ENCODE results near the gene CAMSAP1.

The CAMSAP1 gene

DNA sequence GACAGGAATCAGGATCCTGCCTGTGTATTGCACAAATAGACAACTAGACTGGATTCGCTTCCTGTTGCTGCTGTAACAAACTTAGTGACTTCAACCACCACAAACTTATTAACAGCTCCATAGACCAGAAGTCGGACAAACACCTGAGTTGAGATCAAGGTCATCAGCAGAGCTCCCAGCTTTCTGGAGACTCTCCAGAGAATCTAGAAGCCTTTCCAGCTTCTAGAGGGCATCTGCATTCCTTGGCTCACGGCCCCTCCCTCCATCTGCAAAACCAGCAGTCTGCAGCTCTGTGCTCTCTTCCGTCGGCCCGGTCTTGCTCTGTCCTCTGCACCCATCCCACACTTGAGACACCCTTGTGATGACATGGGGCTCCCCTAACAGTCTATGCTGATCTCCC is 106.3 kb downstream of the CAMSAP1 start:
- TF ChIP-seq ZFX (IDR thresholded peaks at IDR 0.05), result no peak
- TF ChIP-seq, protein P1, sequence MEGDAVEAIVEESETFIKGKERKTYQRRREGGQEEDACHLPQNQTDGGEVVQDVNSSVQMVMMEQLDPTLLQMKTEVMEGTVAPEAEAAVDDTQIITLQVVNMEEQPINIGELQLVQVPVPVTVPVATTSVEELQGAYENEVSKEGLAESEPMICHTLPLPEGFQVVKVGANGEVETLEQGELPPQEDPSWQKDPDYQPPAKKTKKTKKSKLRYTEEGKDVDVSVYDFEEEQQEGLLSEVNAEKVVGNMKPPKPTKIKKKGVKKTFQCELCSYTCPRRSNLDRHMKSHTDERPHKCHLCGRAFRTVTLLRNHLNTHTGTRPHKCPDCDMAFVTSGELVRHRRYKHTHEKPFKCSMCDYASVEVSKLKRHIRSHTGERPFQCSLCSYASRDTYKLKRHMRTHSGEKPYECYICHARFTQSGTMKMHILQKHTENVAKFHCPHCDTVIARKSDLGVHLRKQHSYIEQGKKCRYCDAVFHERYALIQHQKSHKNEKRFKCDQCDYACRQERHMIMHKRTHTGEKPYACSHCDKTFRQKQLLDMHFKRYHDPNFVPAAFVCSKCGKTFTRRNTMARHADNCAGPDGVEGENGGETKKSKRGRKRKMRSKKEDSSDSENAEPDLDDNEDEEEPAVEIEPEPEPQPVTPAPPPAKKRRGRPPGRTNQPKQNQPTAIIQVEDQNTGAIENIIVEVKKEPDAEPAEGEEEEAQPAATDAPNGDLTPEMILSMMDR (conservative IDR thresholded peaks at IDR 0.05), result no peak

DNA sequence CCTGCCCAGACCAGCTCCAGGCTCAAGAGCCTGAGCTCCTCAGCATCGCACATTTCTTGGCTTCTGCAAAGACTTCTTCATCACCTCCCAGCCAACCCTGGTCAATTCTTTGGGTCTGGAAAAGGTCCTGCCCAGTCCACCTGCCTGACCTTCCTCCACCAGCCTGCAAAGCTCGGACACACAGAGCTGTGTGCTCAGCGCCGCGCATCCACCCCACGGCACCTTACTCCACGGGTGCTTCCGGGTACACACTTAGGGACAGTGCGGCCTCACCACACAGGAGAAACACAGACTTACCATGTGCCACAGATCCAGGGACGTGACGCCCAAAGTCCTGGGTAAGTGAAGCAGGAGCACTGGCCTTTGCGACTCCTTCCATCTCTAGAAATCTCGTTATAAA is 108.1 kb downstream of the CAMSAP1 start:
- TF ChIP-seq ZFX (IDR thresholded peaks at IDR 0.05), result no peak
- TF ChIP-seq, protein P1 (conservative IDR thresholded peaks at IDR 0.05), result no peak

More for the DNA sequence above, 106.3 kb downstream of the CAMSAP1 start:
- H3K27ac ChIP-seq, result no peak overlapping the region

DNA sequence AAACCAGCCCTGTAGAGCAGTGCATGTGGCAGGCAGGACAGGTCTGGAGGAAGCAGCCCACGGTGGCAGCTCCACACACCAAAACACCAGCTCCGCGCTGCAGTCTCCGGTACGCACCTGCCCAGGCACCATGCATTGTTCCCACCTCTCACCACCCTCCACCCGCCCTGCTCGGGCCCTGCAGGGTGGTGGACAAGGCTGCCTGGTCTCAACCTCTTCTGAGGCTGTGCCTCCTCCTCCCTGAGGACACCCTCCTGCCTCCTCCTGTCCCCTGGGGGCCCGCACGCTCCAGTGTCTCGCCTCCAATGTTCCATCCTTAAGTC is 109.1 kb downstream of the CAMSAP1 start:
- TF ChIP-seq, protein P1 (conservative IDR thresholded peaks at IDR 0.05), result no peak
- TF ChIP-seq ZFX (IDR thresholded peaks at IDR 0.05), result no peak
- H3K27ac ChIP-seq, result no peak overlapping the region

More for the DNA sequence above, 108.1 kb downstream of the CAMSAP1 start:
- no peak overlapping the region for H3K27ac ChIP-seq

DNA sequence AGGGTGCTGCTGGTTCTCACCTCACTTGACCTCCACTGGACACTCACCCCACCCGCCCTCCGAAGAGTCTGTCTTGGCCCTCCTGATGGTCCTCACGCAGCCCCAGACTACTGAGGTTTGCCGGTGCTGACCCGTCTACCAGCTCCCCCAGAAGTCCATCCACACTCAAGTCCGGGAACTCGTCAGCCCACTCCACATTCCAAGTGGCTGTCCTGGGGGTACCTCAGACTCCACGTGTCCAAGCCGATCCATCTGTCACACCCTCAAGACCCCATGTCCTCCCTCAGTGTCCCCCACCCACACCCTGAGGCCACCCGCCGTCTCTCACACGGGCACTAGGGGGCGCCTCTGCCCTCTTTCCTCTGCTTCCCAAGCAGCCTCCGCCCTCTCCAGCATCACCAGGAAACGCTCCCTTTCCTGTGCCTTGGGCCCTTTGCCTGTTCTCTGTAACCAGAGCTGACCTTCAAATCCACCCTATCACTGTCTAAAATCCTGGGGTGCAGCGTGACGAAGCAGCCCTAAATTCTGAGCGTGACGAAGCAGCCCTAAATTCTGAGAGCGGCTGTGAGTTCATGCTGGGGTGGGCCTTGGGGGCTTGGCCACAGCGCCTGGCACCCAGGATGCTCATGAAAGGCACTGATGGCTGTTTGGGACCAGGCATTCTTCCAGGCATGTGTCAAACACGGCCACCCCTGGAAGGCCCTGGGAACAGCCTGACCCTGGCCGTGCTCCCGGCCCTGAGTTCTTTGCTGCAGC is 109.7 kb downstream of the CAMSAP1 start:
- no peak overlapping the region for H3K27ac ChIP-seq
- TF ChIP-seq ZFX (IDR thresholded peaks at IDR 0.05), result no peak
- TF ChIP-seq, protein P1 (conservative IDR thresholded peaks at IDR 0.05), result peak; percentile 91

DNA sequence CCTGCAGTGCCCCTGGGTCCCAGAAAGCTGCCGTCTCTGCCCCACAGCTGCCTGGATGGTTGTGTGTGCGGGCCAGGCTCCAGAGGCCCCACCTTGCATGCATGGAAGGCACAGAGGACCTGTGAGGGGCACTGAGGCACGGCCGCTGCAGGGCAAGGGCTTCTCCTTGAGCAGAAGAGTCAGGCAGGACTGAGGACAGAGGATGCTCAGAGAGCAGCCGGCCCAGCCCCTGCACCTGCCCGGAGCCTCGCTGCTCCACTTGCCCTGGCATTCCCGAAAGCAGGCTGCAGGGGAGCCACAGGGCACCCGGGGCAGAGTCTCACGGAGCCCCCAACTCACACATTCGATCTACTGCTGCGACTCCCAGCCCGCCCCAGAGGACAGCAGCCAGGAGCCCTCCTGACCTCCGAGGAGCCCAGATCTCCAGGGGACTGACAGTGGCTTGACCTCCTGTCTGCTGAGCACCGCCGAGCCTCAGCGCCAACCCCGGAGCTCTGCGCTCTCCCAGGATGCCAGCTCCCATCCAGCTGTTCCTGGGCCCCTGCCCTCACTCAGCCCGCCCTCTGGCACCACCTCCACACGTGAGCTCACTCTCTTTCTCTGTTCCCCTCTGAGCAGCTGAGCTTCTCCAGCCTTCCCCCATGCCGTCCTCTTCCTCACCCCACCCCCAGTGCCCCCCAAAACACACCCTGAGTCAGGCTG is 110.4 kb downstream of the CAMSAP1 start:
- no peak overlapping the region for H3K27ac ChIP-seq
- TF ChIP-seq ZFX (IDR thresholded peaks at IDR 0.05), result no peak
- TF ChIP-seq, protein P1 (conservative IDR thresholded peaks at IDR 0.05), result no peak

DNA sequence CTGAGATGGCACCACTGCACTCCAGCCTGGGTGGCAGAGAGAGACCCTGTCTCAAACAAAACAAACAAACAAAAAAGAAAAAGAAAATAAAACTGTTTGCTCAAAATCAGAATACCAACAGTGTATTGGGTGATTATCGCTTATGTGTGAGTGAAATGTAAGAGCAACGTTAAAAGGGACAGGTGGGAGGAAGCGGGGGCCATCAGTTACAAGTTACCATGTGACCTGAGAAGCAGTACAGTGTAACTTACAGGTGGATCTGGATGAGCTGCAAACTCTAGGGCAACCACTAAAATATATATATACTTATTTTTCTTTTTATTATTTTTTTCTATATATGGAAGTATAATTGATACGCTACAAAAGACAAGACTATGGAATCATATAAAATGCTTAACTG is 112.0 kb downstream of the CAMSAP1 start:
- no peak overlapping the region for H3K27ac ChIP-seq
- TF ChIP-seq ZFX (IDR thresholded peaks at IDR 0.05), result no peak
- TF ChIP-seq, protein P1 (conservative IDR thresholded peaks at IDR 0.05), result no peak

DNA sequence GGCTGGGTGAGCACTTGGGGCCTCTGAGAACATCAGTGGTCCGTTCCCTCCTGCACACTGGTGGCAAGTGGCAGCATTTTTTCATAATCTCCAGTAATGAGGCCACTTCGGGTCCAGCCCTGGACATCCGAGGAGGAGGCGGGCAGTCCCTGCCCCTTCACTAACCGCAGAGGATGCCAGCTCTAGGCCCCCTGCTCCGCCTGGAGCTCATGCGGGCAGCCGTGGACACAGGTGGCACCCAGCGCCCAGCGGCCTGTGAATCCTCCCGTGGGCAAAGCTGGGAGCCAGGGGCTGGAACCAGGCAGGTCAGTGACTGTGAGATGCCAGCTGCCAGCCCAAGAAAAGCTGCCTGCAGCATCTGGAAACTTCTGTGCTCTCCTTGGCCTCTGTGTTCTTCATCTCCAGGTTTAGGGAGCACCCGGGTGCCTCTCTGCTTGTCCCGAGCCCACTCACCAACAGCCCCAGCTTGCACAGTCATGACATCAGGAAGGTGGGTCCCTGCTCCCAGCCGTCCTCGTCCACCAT is 112.9 kb downstream of the CAMSAP1 start:
- TF ChIP-seq, protein P1 (conservative IDR thresholded peaks at IDR 0.05), result no peak
- TF ChIP-seq ZFX (IDR thresholded peaks at IDR 0.05), result no peak
- no peak overlapping the region for H3K27ac ChIP-seq

Data from C4-2B (cell line).